ENCODE data around the gene TRIM28. TPM values are rescaled to one million over a fixed set of nuclear protein-coding genes. Genes with fewer than 3 reads are reported as not detected.
"Not testable (repeated sequence)": the region's sequence is repeated elsewhere in the genome, so short reads cannot be mapped to it uniquely, and the experiment has no call there.

TRIM28 gene
- polyA plus RNA-seq, 3 donors = 16.2 to 234 (median 35.0) TPM

GRCh38 chr19:58500242-58500641 is 43.6 kb upstream of the TRIM28 start:
- peaks cover 4 to 12% (median 7%) of the 10 kb centered on the region in 3 donors for H3K27me3 Mint-ChIP-seq (ENCODE audit: low read depth in 3 of 3)
- peak overlapping the region in 1 of 2 donors; percentile 24 for H3K4me3 Mint-ChIP-seq
- H3K36me3 ChIP-seq (replicated peaks in 1 of 2; ENCODE audit: control insufficient read depth in 1 of 2, insufficient read depth in 2 of 2, low read length in 2 of 2) = no peaks in the 10 kb centered on the region
- H3K9ac ChIP-seq (ENCODE audit: insufficient read depth, low read length, poor library complexity, severe bottlenecking) = no peak overlapping the region
- H3K27me3 ChIP-seq (ENCODE audit: control insufficient read depth in 2 of 2, insufficient read depth in 2 of 2, low read length in 2 of 2) = no peaks in the 10 kb centered on the region
- peaks cover 0 to 6% of the 10 kb centered on the region in 2 donors for H3K36me3 Mint-ChIP-seq
- intact Hi-C loops (cut with micrococcal nuclease) = loop anchor here in 1 of 2 donors (2.0 kb wide), 1 partner anchor 19 kb away; the partner anchor contains the start of gene ZBTB45
- WGBS (ENCODE audit: insufficient coverage) = 95% methylated on average over 10 of the region's 14 CpGs
- peaks cover 17 to 28% (median 21%) of the 10 kb centered on the region in 7 donors for H3K9me3 Mint-ChIP-seq
- no peak overlapping the region for H3K27ac Mint-ChIP-seq
- H3K4me2 ChIP-seq (replicated peaks; ENCODE audit: extremely low read depth, low read length, poor library complexity, severe bottlenecking) = no peak overlapping the region
- H3K4me1 ChIP-seq (ENCODE audit: control insufficient read depth in 1 of 2, insufficient read depth in 2 of 2, low read length in 2 of 2) = peaks cover 13 to 16% of the 10 kb centered on the region in 2 donors
- no peak overlapping the region for H3K27ac ChIP-seq (ENCODE audit: low read depth in 1 of 2, low read length in 2 of 2)
- no peak for DNase-seq
- peaks cover 14% of the 10 kb centered on the region for H3K4me1 Mint-ChIP-seq
- H3K79me2 ChIP-seq (ENCODE audit: insufficient read depth, low read length) = no peaks in the 10 kb centered on the region
- no peaks in the 10 kb centered on the region for H4K20me1 ChIP-seq (ENCODE audit: insufficient read depth, low read length)
- no peak overlapping the region for H3K4me3 ChIP-seq (replicated peaks in 1 of 3; ENCODE audit: low read depth in 2 of 3, low read length in 3 of 3)
- H2AFZ ChIP-seq (ENCODE audit: insufficient read depth, low read depth, low read length, poor library complexity, severe bottlenecking) = no peak overlapping the region
- H3K9me3 ChIP-seq (replicated peaks in 1 of 2; ENCODE audit: control insufficient read depth in 1 of 2, insufficient read depth in 1 of 2, low read length in 2 of 2) = peaks cover 4 to 22% of the 10 kb centered on the region in 2 donors
- TF ChIP-seq CTCF (IDR thresholded peaks at IDR 0.05) = no peak

GRCh38 chr19:58507602-58508223 is 36.2 kb upstream of the TRIM28 start:
- H2AFZ ChIP-seq (ENCODE audit: insufficient read depth, low read depth, low read length, poor library complexity, severe bottlenecking); H3K4me3 ChIP-seq (replicated peaks in 1 of 3; ENCODE audit: low read depth in 2 of 3, low read length in 3 of 3); H3K4me1 Mint-ChIP-seq; DNase-seq; H3K79me2 ChIP-seq (ENCODE audit: insufficient read depth, low read length); H3K4me3 Mint-ChIP-seq; H3K36me3 ChIP-seq (replicated peaks in 1 of 2; ENCODE audit: control insufficient read depth in 1 of 2, insufficient read depth in 2 of 2, low read length in 2 of 2); H3K27me3 ChIP-seq (ENCODE audit: control insufficient read depth in 2 of 2, insufficient read depth in 2 of 2, low read length in 2 of 2); H3K27ac ChIP-seq (ENCODE audit: low read depth in 1 of 2, low read length in 2 of 2); H3K9ac ChIP-seq (ENCODE audit: insufficient read depth, low read length, poor library complexity, severe bottlenecking); H4K20me1 ChIP-seq (ENCODE audit: insufficient read depth, low read length); H3K27ac Mint-ChIP-seq; H3K4me2 ChIP-seq (replicated peaks; ENCODE audit: extremely low read depth, low read length, poor library complexity, severe bottlenecking); H3K4me1 ChIP-seq (ENCODE audit: control insufficient read depth in 1 of 2, insufficient read depth in 2 of 2, low read length in 2 of 2); intact Hi-C loops (cut with micrococcal nuclease); H3K27me3 Mint-ChIP-seq (ENCODE audit: low read depth in 3 of 3); H3K36me3 Mint-ChIP-seq: not testable (repeated sequence)
- H3K9me3 ChIP-seq (replicated peaks in 1 of 2; ENCODE audit: control insufficient read depth in 1 of 2, insufficient read depth in 1 of 2, low read length in 2 of 2) = peaks cover 16 to 26% of the 10 kb centered on the region in 2 donors
- H3K9me3 Mint-ChIP-seq = peaks cover 9 to 35% (median 29%) of the 10 kb centered on the region in 7 donors
- WGBS (ENCODE audit: insufficient coverage) = 86% methylated on average over 7 of the region's 8 CpGs
